ENCODE results near the gene PITHD1. TPM values are rescaled to one million over a fixed set of nuclear protein-coding genes. Genes with fewer than 3 reads are reported as not detected.

The PITHD1 gene
- total and polyA plus RNA-seq, 10 of the 15 experiments (the other 5 are each of a cell fraction or from before 2014, with no cell fraction given) = 23.7 to 82.2 (median 67.0) TPM

DNA sequence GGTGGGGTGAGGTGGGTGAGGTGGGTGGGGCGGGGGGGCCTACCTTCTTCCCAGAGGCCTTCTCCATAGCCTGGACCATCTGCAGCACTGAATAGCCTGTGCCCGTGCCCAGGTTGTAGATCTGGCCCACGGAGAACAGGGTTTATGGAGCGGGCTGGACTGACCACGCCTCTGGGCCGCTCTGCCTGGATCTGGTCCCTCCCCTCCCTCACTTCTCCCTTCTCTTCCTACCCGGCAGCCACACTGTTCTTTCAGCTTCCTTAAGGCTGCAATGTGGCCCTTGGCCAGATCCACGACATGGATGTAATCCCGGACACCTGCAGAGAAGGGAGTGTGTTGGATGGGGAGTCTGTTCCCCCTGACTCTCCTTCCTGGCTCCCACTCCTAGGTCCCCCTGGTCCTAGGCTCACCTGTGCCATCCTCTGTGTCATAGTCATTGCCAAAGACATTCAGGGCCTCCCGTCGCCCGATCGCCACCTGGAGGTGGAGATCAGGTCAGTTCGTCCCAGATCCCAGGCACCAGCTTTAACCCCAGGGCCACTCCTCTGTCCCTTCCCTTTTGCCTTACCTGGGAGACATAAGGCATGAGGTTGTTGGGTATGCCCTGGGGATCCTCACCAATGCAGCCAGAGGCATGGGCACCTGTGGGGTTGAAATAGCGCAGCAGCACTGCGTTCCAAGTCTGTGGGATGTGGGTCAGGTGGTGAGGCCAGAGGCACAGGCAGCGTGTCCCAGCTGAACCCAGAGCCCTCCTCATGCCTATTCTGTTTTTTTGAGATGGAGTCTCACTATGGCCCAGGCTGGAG, 18.5 kb downstream of the PITHD1 start:
- no peak overlapping the region for H3K9ac ChIP-seq (ENCODE audit: control insufficient read depth, insufficient read depth, low read length)
- ChIA-PET SMC1A (ENCODE audit: uncharacterized antibody, unreplicated experiment) (interaction anchor here (0.6 kb wide), 1 partner anchor 18 kb away, joined by 3 read pairs; the partner anchor contains the start of gene PITHD1), CTCF (interaction anchor here (0.6 to 1.4 kb wide), 2 partner anchors 16 to 21 kb away, joined by 4 to 5 read pairs; no protein-coding TSS in a partner anchor), POLR2A (no interaction called here), RAD21 (ENCODE audit: unreplicated experiment) (no interaction called here)
- H2AFZ ChIP-seq (ENCODE audit: control insufficient read depth, low read depth, low read length) = no peak overlapping the region
- intact Hi-C loops (cut with micrococcal nuclease; ENCODE audit: unreplicated experiment) = no loop called here
- no peaks in the 10 kb centered on the region for H3K27me3 ChIP-seq (replicated peaks in 1 of 2; ENCODE audit: control insufficient read depth in 2 of 2, insufficient read depth in 2 of 2, low read length in 1 of 2)
- no peak overlapping the region for H3K27ac ChIP-seq (ENCODE audit: control insufficient read depth, insufficient read depth)
- H3K4me2 ChIP-seq (ENCODE audit: control insufficient read depth, insufficient read depth) = no peak overlapping the region
- DNase-seq (ENCODE audit: low read depth, low spot score) (no peak), ATAC-seq (no peak), FAIRE-seq (no peak)
- in situ Hi-C loops (cut with MboI) = loop anchor here (25.0 kb wide), 1 partner anchor 1441 kb away; the partner anchor contains the start of genes RSRP1 and SYF2
- no peak for TF ChIP-seq JUNB (IDR thresholded peaks at IDR 0.05)
- peak; percentile 27; the same call in 1 of the 2 replicates for TF ChIP-seq POLR2A (IDR thresholded peaks at IDR 0.05; ENCODE audit: low read depth, low read length)
- TF ChIP-seq YY1 (IDR thresholded peaks at IDR 0.05; ENCODE audit: low read depth, low read length) = no peak
- no peaks in the 10 kb centered on the region for H3K9me3 ChIP-seq (replicated peaks; ENCODE audit: control insufficient read depth, insufficient read depth, low read length)
- H3K36me3 ChIP-seq (ENCODE audit: control insufficient read depth in 2 of 2, insufficient read depth in 2 of 2, low read length in 1 of 2) = peaks cover 4 to 16% of the 10 kb centered on the region in 2 experiments; a peak in 3 of 4 replicates
- H3K79me2 ChIP-seq (ENCODE audit: control insufficient read depth, insufficient read depth, low read length) = peaks cover 24% of the 10 kb centered on the region
- no peak overlapping the region for H3K4me3 ChIP-seq
- H3K4me1 ChIP-seq (ENCODE audit: control insufficient read depth, insufficient read depth, low read length) = peaks cover 12% of the 10 kb centered on the region
- no peaks in the 10 kb centered on the region for H4K20me1 ChIP-seq (ENCODE audit: control insufficient read depth, insufficient read depth)
- WGBS (ENCODE audit: insufficient coverage, insufficient replicate concordance, low lambda C conversion rate, missing lambda C conversion rate) = 94% methylated on average over 15 of the region's 17 CpGs
- BruUV-seq (replicated peaks) = no TSS peak

GRCh38 chr1:23797478-23798448, 19.5 kb downstream of the PITHD1 start:
- H3K27me3 ChIP-seq (replicated peaks in 1 of 2; ENCODE audit: control insufficient read depth in 2 of 2, insufficient read depth in 2 of 2, low read length in 1 of 2) = no peaks in the 10 kb centered on the region
- peaks cover 13% of the 10 kb centered on the region for H3K79me2 ChIP-seq (ENCODE audit: control insufficient read depth, insufficient read depth, low read length)
- POLR2A ChIA-PET = interaction anchor here (1.0 kb wide), 1 partner anchor 11 kb away, joined by 4 read pairs; no protein-coding TSS in a partner anchor
- ATAC-seq = no peak
- no peaks in the 10 kb centered on the region for H4K20me1 ChIP-seq (ENCODE audit: control insufficient read depth, insufficient read depth)
- CTCF ChIA-PET = interaction anchor here (0.6 to 2.2 kb wide), 6 partner anchors 8 to 112 kb away, joined by 3 to 12 read pairs (median 4); no protein-coding TSS in a partner anchor
- no peak for DNase-seq (ENCODE audit: low read depth, low spot score)
- 91% methylated on average over 18 of the region's 20 CpGs for WGBS (ENCODE audit: insufficient coverage, insufficient replicate concordance, low lambda C conversion rate, missing lambda C conversion rate)
- intact Hi-C loops (cut with micrococcal nuclease; ENCODE audit: unreplicated experiment) = no loop called here
- peaks cover 4 to 16% of the 10 kb centered on the region in 2 experiments; a peak in 3 of 4 replicates for H3K36me3 ChIP-seq (ENCODE audit: control insufficient read depth in 2 of 2, insufficient read depth in 2 of 2, low read length in 1 of 2)
- no peak for FAIRE-seq
- no peaks in the 10 kb centered on the region for H3K9me3 ChIP-seq (replicated peaks; ENCODE audit: control insufficient read depth, insufficient read depth, low read length)
- RAD21 ChIA-PET (ENCODE audit: unreplicated experiment) = interaction anchor here (0.5 kb wide), 1 partner anchor 127 kb away, joined by 3 read pairs; no protein-coding TSS in a partner anchor
- H2AFZ ChIP-seq (ENCODE audit: control insufficient read depth, low read depth, low read length) = no peak overlapping the region
- H3K9ac ChIP-seq (ENCODE audit: control insufficient read depth, insufficient read depth, low read length) = no peak overlapping the region
- BruUV-seq (replicated peaks) = no TSS peak
- no peak overlapping the region for H3K4me2 ChIP-seq (ENCODE audit: control insufficient read depth, insufficient read depth)
- no peak overlapping the region for H3K4me3 ChIP-seq
- peaks cover 9% of the 10 kb centered on the region for H3K4me1 ChIP-seq (ENCODE audit: control insufficient read depth, insufficient read depth, low read length)
- H3K27ac ChIP-seq (ENCODE audit: control insufficient read depth, insufficient read depth) = no peak overlapping the region
- SMC1A ChIA-PET (ENCODE audit: uncharacterized antibody, unreplicated experiment) = no interaction called here
- no peak for TF ChIP-seq IKZF1 (conservative IDR thresholded peaks at IDR 0.05)
- TF ChIP-seq POLR2A (IDR thresholded peaks at IDR 0.05; ENCODE audit: low read depth, low read length) = 0 out of 2 replicates have a peak, but pooled peaks have one; percentile 16
- in situ Hi-C loops (cut with MboI) = loop anchor here (25.0 kb wide), 1 partner anchor 1440 kb away; the partner anchor contains the start of genes RSRP1 and SYF2

Data from GM12878 (cell line).